ENCODE data around the gene FCF1.

GRCh38 chr14:74710480-74710879, 2.5 kb upstream of the FCF1 start:
- no peak for TF ChIP-seq CTCF (IDR thresholded peaks at IDR 0.05; ENCODE audit: low read depth, low read length, poor library complexity, severe bottlenecking)
- no peak for TF ChIP-seq EZH2phosphoT487 (IDR thresholded peaks at IDR 0.05; ENCODE audit: borderline replicate concordance, low read length)

Data from DOHH2 (cell line).